ENCODE measurements around the gene PLXNB3.

- no peak for TF ChIP-seq CTCF (IDR thresholded peaks at IDR 0.05)
- TF ChIP-seq POLR2A (IDR thresholded peaks at IDR 0.05): no peak
- no peak for TF ChIP-seq EP300 (IDR thresholded peaks at IDR 0.05; ENCODE audit: low read depth)
- no peak for TF ChIP-seq POLR2AphosphoS5 (IDR thresholded peaks at IDR 0.05)
These were observed 8.5 kb downstream of the PLXNB3 start for GRCh38 chrX:153772316-153773217.
